HepG2 (cell line): ENCODE results near the gene WDR37. TPM values are rescaled to one million over a fixed set of nuclear protein-coding genes. Genes with fewer than 3 reads are reported as not detected.
A peak's percentile ranks its signal among the peaks of the same experiment; 100 is the strongest.

ENCODE experiments used
- ATAC-seq: fragments of 200-7000 bp; cut with Tn5 transposase; 3 replicates; pipeline ENCODE4 v1.9.1; 2020; ENCODE audit warnings: mild to moderate bottlenecking, moderate library complexity
- BruUV-seq: library from RNA; stranded (reverse); fragments of 400-500 nt; replicated peaks from 2 replicates; lab custom pipeline; 2021; lab: Mats Ljungman, UMichigan
- CTCF ChIA-PET: fragments of 300-600 bp; formaldehyde crosslinking; extraction: SDS; loops from one replicate; lab custom pipeline; 2021; ENCODE audit warnings: low total read pairs, inconsistent platforms, low intra/inter-chr PET ratio; lab: Yijun Ruan, JAX
- POLR2A ChIA-PET: fragments of 350-600 bp; sonication (Branson Sonifier 250); formaldehyde crosslinking; loops from one replicate; lab custom pipeline; 2020; ENCODE audit warnings: antibody characterized with exemption, inconsistent platforms; lab: Yijun Ruan, JAX
- DNase-seq: peaks from one replicate; pipeline ENCODE4 v3.0.0-alpha.2; 2015; ENCODE audit warnings: low spot score
- FAIRE-seq: peaks from 3 replicates; lab custom pipeline; 2011; peaks lifted over from hg19 to GRCh38; lab: Jason Lieb, UNC
- H2AFZ ChIP-seq: one replicate; pipeline ENCODE4 v1.6.1; 2011; ENCODE audit warnings: low read length, inconsistent platforms
- H3K27ac ChIP-seq: fragments of 300-600 bp; 3 replicates; pipeline ENCODE4 v1.8.0; 2011; ENCODE audit warnings: mixed run types, mild to moderate bottlenecking, mixed read lengths, low read length, inconsistent platforms; ENCODE audit not compliant: insufficient read depth; ENCODE audit errors: extremely low read length
- H3K27me3 ChIP-seq, 2 experiments: fragments of 200-600 bp in 1 of 2; 2 replicates in 1 of 2; 3 replicates in 1 of 2; pipeline versions ENCODE4 v1.6.0 to v1.8.0; 2011; ENCODE audit warnings: low read length in 2 of 2, mild to moderate bottlenecking in 2 of 2, moderate library complexity in 2 of 2, inconsistent platforms in 1 of 2; ENCODE audit not compliant: insufficient read depth in 2 of 2, control insufficient read depth in 1 of 2
- H3K36me3 ChIP-seq, 2 experiments: fragments of 200-600 bp in 1 of 2; replicated peaks in 1 of 2; 2 replicates in 1 of 2; 3 replicates in 1 of 2; pipeline versions ENCODE4 v1.5.1 to v1.8.0; 2011; ENCODE audit warnings: low read length in 2 of 2, inconsistent platforms in 1 of 2; ENCODE audit not compliant: insufficient read depth in 2 of 2, control insufficient read depth in 1 of 2
- H3K4me1 ChIP-seq: 2 replicates; pipeline ENCODE4 v1.5.1; 2012; ENCODE audit warnings: low read length, inconsistent platforms; ENCODE audit not compliant: insufficient read depth
- H3K4me2 ChIP-seq: 2 replicates; pipeline ENCODE4 v1.6.0; 2011; ENCODE audit warnings: low read depth, low read length, inconsistent platforms
- H3K4me3 ChIP-seq, 3 experiments: fragments of 200-600 bp in 1 of 3; sonication (generic), shearing (Covaris generic) in 1 of 3; replicated peaks in 1 of 3; 2 replicates each; pipeline ENCODE4 v1.5.1; 2011 to 2016; ENCODE audit warnings: low read length in 3 of 3, inconsistent platforms in 2 of 3, low read depth in 2 of 3, mild to moderate bottlenecking in 2 of 3, control low read depth in 1 of 3, mixed read lengths in 1 of 3; ENCODE audit not compliant: insufficient read depth in 1 of 3
- H3K79me2 ChIP-seq: one replicate; pipeline ENCODE4 v1.6.1; 2011; ENCODE audit warnings: low read length, inconsistent platforms; ENCODE audit not compliant: insufficient read depth
- H3K9ac ChIP-seq: 2 replicates; pipeline ENCODE4 v1.6.0; 2011; ENCODE audit warnings: mild to moderate bottlenecking, low read depth, low read length, inconsistent platforms; ENCODE audit not compliant: insufficient read depth
- H3K9me3 ChIP-seq: 2 replicates; pipeline ENCODE4 v1.5.1; 2012; ENCODE audit warnings: mild to moderate bottlenecking, low read length
- H4K20me1 ChIP-seq: 2 replicates; pipeline ENCODE4 v1.6.0; 2011; ENCODE audit warnings: inconsistent platforms, mild to moderate bottlenecking, low read length, moderate library complexity; ENCODE audit not compliant: insufficient read depth
- RAD21 ChIP-seq: fragments of 450-650 bp; formaldehyde crosslinking; IDR thresholded peaks from 2 replicates; pipeline ENCODE4 v1.5.0; 2020; ENCODE audit warnings: mild to moderate bottlenecking
- RNF2 ChIP-seq: fragments of 450-650 bp; conservative IDR thresholded peaks from 2 replicates; pipeline ENCODE4 v1.6.1; 2016; ENCODE audit warnings: low read depth
- SAP130 ChIP-seq: IDR thresholded peaks from 2 replicates; pipeline ENCODE4 v1.6.1; 2016; ENCODE audit warnings: low read depth
- TEAD3 ChIP-seq: optimal IDR thresholded peaks from 2 replicates; pipeline ENCODE3; 2016; ENCODE audit warnings: borderline replicate concordance
- XRCC5 ChIP-seq: fragments of 200-400 bp; formaldehyde crosslinking; optimal IDR thresholded peaks from 2 replicates; pipeline ENCODE3; 2017; ENCODE audit warnings: mild to moderate bottlenecking, low read length
- ZFP82 ChIP-seq: sonication (generic); formaldehyde crosslinking; IDR thresholded peaks from 2 replicates; pipeline ENCODE4 v1.5.1; 2020; ENCODE audit warnings: mild to moderate bottlenecking, missing genetic modification reagents, borderline replicate concordance
- ZNF264 ChIP-seq: sonication (generic); formaldehyde crosslinking; IDR thresholded peaks from 2 replicates; pipeline ENCODE4 v1.4.0; 2020; ENCODE audit warnings: missing genetic modification reagents
- WGBS: methylation state at CpG from one replicate; pipeline ENCODE4 v1.1.6; 2017; ENCODE audit warnings: low lambda C conversion rate; 5-methylcytosine and 5-hydroxymethylcytosine counted together
- in situ Hi-C: cut with HindIII; loops from 2 replicates; pipeline ENCODE4 v1.10.0; 2017; ENCODE audit warnings: low pct_unique_long_range_greater_than_20kb; ENCODE audit not compliant: extremely low pct_ligation_motif_present
- intact Hi-C: fragments of 100-400 bp; cut with micrococcal nuclease; formaldehyde crosslinking; loops from one replicate; pipeline ENCODE4 v1.10.0; 2022; ENCODE audit not compliant: unreplicated experiment
- polyA plus RNA-seq, 8 experiments: library from polyadenylated mRNA; depleted of rRNA in 3 of 8; stranded (reverse) in 7 of 8; unstranded in 1 of 8; fragments of >200 nt; fragmentation: Illumina TruSeq in 4 of 8; extraction: Trizol in 4 of 8; gene quantifications; 2 replicates each; pipeline versions ENCODE4 v1.2.1 to v1.2.3, GENCODE V29; 2011 to 2016; ENCODE audit warnings: low read depth in 4 of 8, missing spikeins in 1 of 8, mixed read lengths in 1 of 8; ENCODE audit not compliant: insufficient read depth in 1 of 8
- total RNA-seq, 5 experiments: library from RNA; depleted of rRNA; stranded (reverse); fragments of >200 nt; fragmentation: Illumina TruSeq; extraction: Trizol; gene quantifications; 2 replicates each; pipeline ENCODE4 v1.2.3, GENCODE V29; 2016; ENCODE audit warnings: low read depth in 1 of 5
- TF ChIP-seq, protein P1 (sequence below): sonication (generic); formaldehyde crosslinking; IDR thresholded peaks from 2 replicates; pipeline ENCODE4 v1.5.1; 2020; ENCODE audit warnings: mild to moderate bottlenecking, missing genetic modification reagents, moderate library complexity
- TF ChIP-seq, protein P2 (sequence below): sonication (generic); formaldehyde crosslinking; IDR thresholded peaks from 2 replicates; pipeline ENCODE4 v1.4.0; 2020; ENCODE audit warnings: mild to moderate bottlenecking, missing genetic modification reagents

Gene WDR37
- total and polyA plus RNA-seq, 2 of the 13 experiments (the other 11 are each of a cell fraction or from before 2014, with no cell fraction given) = 5.9 to 7.5 TPM

GRCh38 chr10:1109795-1110673 is 53.8 kb downstream of the WDR37 start:
- peaks cover 11% of the 10 kb centered on the region for H4K20me1 ChIP-seq
- TF ChIP-seq, protein P1, sequence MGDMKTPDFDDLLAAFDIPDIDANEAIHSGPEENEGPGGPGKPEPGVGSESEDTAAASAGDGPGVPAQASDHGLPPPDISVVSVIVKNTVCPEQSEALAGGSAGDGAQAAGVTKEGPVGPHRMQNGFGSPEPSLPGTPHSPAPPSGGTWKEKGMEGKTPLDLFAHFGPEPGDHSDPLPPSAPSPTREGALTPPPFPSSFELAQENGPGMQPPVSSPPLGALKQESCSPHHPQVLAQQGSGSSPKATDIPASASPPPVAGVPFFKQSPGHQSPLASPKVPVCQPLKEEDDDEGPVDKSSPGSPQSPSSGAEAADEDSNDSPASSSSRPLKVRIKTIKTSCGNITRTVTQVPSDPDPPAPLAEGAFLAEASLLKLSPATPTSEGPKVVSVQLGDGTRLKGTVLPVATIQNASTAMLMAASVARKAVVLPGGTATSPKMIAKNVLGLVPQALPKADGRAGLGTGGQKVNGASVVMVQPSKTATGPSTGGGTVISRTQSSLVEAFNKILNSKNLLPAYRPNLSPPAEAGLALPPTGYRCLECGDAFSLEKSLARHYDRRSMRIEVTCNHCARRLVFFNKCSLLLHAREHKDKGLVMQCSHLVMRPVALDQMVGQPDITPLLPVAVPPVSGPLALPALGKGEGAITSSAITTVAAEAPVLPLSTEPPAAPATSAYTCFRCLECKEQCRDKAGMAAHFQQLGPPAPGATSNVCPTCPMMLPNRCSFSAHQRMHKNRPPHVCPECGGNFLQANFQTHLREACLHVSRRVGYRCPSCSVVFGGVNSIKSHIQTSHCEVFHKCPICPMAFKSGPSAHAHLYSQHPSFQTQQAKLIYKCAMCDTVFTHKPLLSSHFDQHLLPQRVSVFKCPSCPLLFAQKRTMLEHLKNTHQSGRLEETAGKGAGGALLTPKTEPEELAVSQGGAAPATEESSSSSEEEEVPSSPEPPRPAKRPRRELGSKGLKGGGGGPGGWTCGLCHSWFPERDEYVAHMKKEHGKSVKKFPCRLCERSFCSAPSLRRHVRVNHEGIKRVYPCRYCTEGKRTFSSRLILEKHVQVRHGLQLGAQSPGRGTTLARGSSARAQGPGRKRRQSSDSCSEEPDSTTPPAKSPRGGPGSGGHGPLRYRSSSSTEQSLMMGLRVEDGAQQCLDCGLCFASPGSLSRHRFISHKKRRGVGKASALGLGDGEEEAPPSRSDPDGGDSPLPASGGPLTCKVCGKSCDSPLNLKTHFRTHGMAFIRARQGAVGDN (CRISPR knock-in tag) = peak; percentile 37; the same call in 1 of the 2 replicates
- TF ChIP-seq XRCC5 = peak; percentile 61
- 0 out of 2 replicates have a peak, but pooled peaks have one; percentile 50 for TF ChIP-seq RAD21 (CRISPR knock-in tag)
- no peak for TF ChIP-seq ZFP82 (CRISPR knock-in tag)
- TF ChIP-seq, protein P2, sequence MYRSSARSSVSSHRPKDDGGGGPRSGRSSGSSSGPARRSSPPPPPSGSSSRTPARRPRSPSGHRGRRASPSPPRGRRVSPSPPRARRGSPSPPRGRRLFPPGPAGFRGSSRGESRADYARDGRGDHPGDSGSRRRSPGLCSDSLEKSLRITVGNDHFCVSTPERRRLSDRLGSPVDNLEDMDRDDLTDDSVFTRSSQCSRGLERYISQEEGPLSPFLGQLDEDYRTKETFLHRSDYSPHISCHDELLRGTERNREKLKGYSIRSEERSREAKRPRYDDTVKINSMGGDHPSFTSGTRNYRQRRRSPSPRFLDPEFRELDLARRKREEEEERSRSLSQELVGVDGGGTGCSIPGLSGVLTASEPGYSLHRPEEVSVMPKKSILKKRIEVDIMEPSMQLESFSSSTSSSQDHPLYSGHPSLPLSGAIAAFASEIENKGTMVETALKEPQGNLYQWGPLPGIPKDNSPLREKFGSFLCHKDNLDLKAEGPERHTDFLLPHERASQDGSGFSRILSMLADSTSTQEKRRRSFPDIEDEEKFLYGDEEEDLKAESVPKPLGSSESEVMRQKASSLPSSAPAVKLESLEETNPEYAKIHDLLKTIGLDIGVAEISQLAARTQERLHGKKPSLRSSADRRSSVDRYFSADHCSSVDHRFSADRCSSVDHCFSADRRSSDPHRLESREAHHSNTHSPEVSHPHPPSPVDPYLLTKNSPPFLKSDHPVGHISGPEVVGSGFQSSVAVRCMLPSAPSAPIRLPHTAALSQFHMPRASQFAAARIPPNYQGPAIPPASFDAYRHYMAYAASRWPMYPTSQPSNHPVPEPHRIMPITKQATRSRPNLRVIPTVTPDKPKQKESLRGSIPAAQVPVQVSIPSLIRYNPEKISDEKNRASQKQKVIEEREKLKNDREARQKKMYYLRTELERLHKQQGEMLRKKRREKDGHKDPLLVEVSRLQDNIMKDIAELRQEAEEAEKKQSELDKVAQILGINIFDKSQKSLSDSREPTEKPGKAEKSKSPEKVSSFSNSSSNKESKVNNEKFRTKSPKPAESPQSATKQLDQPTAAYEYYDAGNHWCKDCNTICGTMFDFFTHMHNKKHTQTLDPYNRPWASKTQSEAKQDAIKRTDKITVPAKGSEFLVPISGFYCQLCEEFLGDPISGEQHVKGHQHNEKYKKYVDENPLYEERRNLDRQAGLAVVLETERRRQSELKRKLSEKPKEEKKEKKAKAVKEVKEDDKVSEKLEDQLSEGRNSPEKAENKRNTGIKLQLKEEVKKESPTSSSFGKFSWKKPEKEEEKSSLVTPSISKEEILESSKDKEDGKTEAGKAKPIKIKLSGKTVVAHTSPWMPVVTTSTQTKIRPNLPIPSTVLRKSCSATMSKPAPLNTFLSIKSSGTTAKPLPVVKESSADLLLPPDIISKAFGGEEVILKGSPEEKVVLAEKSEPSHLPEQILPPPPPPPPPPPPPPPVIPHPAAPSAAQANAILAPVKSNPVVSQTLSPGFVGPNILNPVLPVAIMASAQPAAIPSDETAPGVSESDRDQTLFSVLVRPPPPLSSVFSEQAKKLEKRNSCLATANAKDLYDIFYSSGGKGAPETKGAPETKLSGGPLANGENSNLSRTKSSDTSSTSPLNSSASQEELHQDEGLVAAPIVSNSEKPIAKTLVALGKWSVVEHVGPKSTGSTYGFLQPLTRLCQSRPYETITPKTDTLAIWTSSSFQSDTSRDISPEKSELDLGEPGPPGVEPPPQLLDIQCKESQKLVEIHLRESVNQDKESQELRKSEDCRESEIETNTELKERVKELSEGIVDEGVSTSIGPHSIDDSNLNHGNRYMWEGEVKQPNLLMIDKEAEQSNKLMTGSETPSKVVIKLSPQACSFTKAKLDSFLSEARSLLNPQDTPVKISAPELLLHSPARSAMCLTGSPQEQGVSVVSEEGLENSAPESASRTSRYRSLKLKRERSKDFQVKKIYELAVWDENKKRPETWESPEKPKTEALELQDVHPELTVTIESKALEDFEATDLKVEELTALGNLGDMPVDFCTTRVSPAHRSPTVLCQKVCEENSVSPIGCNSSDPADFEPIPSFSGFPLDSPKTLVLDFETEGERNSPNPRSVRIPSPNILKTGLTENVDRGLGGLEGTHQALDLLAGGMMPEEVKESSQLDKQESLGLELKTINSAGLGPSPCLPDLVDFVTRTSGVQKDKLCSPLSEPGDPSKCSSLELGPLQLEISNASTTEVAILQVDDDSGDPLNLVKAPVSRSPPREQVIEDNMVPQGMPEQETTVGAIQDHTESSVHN = 0 out of 2 replicates have a peak, but pooled peaks have one; percentile 35
- no peak for TF ChIP-seq RNF2
- peak; percentile 58 for TF ChIP-seq TEAD3
- peak; percentile 85 for TF ChIP-seq ZNF264
- 0 out of 2 replicates have a peak, but pooled peaks have one; percentile 45 for TF ChIP-seq SAP130 (CRISPR knock-in tag)

More at GRCh38 chr10:1109795-1110673, 53.8 kb downstream of the WDR37 start:
- Histone ChIP-seq H3K36me3 (peaks cover 19 to 48% of the 10 kb centered on the region in 2 experiments; a peak in 4 of 5 replicates), H3K27ac (no peak overlapping the region), H3K4me3 (no peak overlapping the region), H3K27me3 (no peaks in the 10 kb centered on the region), H2AFZ (no peak overlapping the region), H3K9me3 (no peaks in the 10 kb centered on the region), H3K79me2 (no peaks in the 10 kb centered on the region), H3K4me2 (peak overlapping the region; percentile 25), H3K9ac (no peak overlapping the region), H3K4me1 (peaks cover 12% of the 10 kb centered on the region; the same call in 1 of the 2 replicates)
- peak; percentile 97 for ATAC-seq
- DNase-seq = peak; percentile 73
- FAIRE-seq = peak; percentile 90
- in situ Hi-C loops (no loop called here), intact Hi-C loops (loop anchor here (5.0 kb wide), 1 partner anchor 622 kb away; no protein-coding TSS in a partner anchor)
- WGBS = 61% methylated on average over 29 of the region's 32 CpGs
- CTCF ChIA-PET = no interaction called here
- no TSS peak for BruUV-seq
- POLR2A ChIA-PET = interaction anchor here (0.7 kb wide), 1 partner anchor 61 kb away, joined by 3 read pairs; no protein-coding TSS in a partner anchor
